ENCODE measurements around the gene AK5. TPM values are rescaled to one million over a fixed set of nuclear protein-coding genes. Genes with fewer than 3 reads are reported as not detected.

Gene AK5
- total RNA-seq, 1 donor from 2014 or later, result 1.0 TPM

GRCh38 chr1:77279929-77280328, 1.9 kb upstream of the AK5 start:
- H3K27me3 ChIP-seq (ENCODE audit: low read depth), result peaks cover 40% of the 10 kb centered on the region
- DNase-seq (no peak), ATAC-seq (no peak)
- no peaks in the 10 kb centered on the region for H3K9me3 ChIP-seq
- intact Hi-C loops (cut with DNase I), result no loop called here
- H3K27ac ChIP-seq, result no peak overlapping the region
- peaks cover 19% of the 10 kb centered on the region for H3K4me1 ChIP-seq
- no peak for TF ChIP-seq CTCF (IDR thresholded peaks at IDR 0.05)
- no peak overlapping the region for H3K4me3 ChIP-seq
- no peaks in the 10 kb centered on the region for H3K36me3 ChIP-seq

DNA sequence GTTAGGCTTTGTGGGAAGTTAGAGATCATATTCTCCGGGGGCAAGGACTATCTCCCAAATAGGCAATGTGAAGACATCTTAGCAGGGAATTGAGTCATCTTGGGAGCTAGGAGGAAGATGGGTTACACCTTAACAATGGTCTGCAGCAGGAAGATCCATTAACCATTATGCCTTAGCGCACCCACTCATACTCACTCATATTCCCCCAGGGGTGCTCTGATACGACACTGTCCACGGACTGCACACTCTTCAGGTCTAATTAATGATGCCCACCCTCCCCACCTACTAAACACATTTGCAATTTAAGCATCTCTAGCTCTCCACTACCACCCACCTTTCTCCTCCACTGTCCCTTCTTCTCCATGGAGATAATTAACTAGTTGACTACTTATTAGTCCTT, 857 bp upstream of the AK5 start:
- intact Hi-C loops (cut with DNase I), result no loop called here
- TF ChIP-seq CTCF (IDR thresholded peaks at IDR 0.05), result no peak

DNA sequence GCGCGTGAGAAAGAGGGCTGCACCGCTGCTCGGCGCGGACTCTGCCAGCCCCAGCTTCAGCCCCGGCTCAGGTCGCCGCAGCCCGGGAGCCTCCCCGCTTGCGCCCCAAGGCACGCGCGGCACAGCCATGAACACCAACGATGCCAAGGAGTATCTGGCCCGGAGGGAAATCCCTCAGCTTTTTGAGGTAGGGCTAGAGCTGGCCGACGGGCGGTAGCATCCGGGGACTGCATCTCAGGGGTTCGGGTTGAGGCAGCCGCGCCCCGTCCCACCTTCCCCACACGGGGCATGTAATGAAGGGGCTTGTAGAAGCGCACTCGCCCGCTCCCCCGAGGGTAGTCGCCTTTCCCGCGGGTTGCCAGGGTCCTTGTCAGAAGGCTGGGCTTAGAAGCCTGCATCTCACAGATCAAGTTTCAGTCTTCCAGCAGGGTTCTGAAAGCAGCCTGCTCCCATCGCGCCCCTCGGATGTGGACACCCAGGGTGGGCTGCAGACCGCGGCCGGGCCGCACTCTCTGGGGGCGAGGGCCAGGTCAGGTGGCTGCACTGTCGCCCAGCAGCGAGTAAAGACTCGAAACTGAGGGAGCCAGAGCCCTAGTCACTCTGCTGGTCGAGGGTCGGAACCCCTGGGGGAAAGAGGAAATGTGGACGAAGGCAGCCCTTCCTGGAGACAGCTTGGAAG, 507 bp downstream of the AK5 start:
- peak overlapping the region; percentile 51 for H3K4me3 ChIP-seq
- ATAC-seq, result peak; percentile 53 to 58

More for the DNA sequence above, 857 bp upstream of the AK5 start:
- no peaks in the 10 kb centered on the region for H3K9me3 ChIP-seq
- no peaks in the 10 kb centered on the region for H3K36me3 ChIP-seq
- peaks cover 19% of the 10 kb centered on the region for H3K4me1 ChIP-seq
- H3K4me3 ChIP-seq, result no peak overlapping the region
- DNase-seq (no peak), ATAC-seq (no peak)
- H3K27me3 ChIP-seq (ENCODE audit: low read depth), result peaks cover 44% of the 10 kb centered on the region
- H3K27ac ChIP-seq, result no peak overlapping the region

DNA sequence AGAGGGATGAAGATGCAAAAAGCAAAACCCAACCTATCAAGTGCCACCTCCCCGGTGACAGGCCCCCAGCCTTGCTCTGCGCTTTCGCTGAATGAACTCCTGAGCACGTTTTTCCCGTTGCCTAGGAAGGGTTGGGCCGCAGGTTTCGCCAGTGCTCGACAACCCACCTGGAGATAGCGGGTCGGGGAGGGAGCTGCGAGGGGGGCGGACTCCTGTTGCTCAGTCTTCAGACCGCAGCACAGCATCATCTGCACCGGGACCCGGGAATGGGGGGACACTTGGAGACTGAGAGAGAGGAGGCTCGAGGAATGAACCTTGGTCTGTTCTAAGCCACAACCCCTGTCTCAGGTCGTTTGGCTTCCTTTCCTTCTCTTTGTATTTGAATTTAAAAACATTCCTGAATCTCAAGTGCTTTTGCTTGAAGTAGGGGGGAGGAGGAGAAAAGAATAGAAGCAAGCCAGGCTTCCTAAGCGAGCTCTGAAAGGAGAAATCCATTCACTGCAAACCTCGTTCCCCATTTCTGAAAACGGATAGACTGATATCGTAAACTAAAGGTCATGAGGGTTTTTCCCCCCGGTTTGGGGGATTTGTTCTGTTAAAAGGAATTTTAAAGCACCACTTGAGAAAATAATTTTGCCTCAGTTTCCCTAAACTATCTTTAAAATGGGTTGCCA, 1.2 kb downstream of the AK5 start:
- H3K27me3 ChIP-seq (ENCODE audit: low read depth), result peaks cover 48% of the 10 kb centered on the region
- no peak overlapping the region for H3K27ac ChIP-seq
- H3K4me3 ChIP-seq, result peak overlapping the region; percentile 51
- H3K9me3 ChIP-seq, result no peaks in the 10 kb centered on the region
- intact Hi-C loops (cut with DNase I), result no loop called here
- H3K4me1 ChIP-seq, result peaks cover 19% of the 10 kb centered on the region
- TF ChIP-seq CTCF (IDR thresholded peaks at IDR 0.05), result no peak
- no peak for DNase-seq
- peak; percentile 16 to 22 for ATAC-seq
- no peaks in the 10 kb centered on the region for H3K36me3 ChIP-seq

More for the DNA sequence above, 507 bp downstream of the AK5 start:
- H3K27ac ChIP-seq, result no peak overlapping the region
- peaks cover 48% of the 10 kb centered on the region for H3K27me3 ChIP-seq (ENCODE audit: low read depth)
- no peaks in the 10 kb centered on the region for H3K9me3 ChIP-seq
- intact Hi-C loops (cut with DNase I), result no loop called here
- H3K36me3 ChIP-seq, result no peaks in the 10 kb centered on the region
- TF ChIP-seq CTCF (IDR thresholded peaks at IDR 0.05), result no peak
- DNase-seq, result peak; percentile 45
- peaks cover 19% of the 10 kb centered on the region for H3K4me1 ChIP-seq

GRCh38 chr1:77283701-77284425, 2.0 kb downstream of the AK5 start:
- intact Hi-C loops (cut with DNase I), result no loop called here
- no peak for ATAC-seq
- Histone ChIP-seq H3K36me3 (no peaks in the 10 kb centered on the region), H3K4me3 (no peak overlapping the region), H3K27ac (no peak overlapping the region), H3K27me3 (ENCODE audit: low read depth) (peaks cover 48% of the 10 kb centered on the region), H3K9me3 (no peaks in the 10 kb centered on the region), H3K4me1 (peaks cover 19% of the 10 kb centered on the region)
- DNase-seq, result no peak
- no peak for TF ChIP-seq CTCF (IDR thresholded peaks at IDR 0.05)
